ENCODE measurements around the gene NCBP1. TPM values are rescaled to one million over a fixed set of nuclear protein-coding genes. Genes with fewer than 3 reads are reported as not detected.
A peak's percentile ranks its signal among the peaks of the same experiment; 100 is the strongest.

Gene NCBP1
- total RNA-seq, 1 donor = 37.3 TPM

DNA sequence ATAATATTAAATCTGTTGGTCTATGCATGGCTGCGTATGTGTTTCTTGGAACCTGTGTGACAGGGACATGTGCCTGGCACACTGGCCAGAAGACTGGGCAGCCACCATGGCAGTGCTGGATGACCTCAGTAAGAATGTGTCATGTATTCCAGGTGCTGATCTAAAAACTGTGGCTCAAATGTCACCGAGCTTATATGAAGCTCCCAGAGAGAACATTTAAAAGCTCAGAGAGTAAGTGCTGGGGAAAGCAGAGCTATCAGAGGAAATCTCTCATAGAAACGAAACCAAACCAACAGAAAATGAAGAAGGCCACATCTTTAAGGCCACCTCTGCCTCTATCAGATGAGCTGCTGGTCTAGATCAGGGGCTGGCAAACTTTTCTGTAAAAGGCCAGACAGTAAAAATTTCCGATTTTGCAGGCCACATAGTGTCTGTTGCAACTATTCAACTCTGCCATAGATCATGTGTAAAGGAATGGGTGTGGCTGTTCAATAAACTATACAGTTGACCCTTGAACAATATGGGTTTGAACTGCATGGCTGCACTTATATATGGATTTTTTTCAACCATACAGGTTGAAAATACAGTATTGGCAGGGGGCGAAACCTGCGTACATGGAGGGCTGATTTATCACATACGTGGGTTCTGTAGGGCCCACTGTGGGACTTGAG, 32.3 kb upstream of the NCBP1 start:
- Histone ChIP-seq H3K27me3 (ENCODE audit: insufficient read depth, low read length) (peaks cover 6% of the 10 kb centered on the region), H3K4me2 (ENCODE audit: insufficient read depth, low read length) (no peak overlapping the region), H2AFZ (ENCODE audit: low read length) (no peak overlapping the region), H3K9me3 (ENCODE audit: low read depth, low read length) (no peaks in the 10 kb centered on the region), H3K4me1 (ENCODE audit: insufficient read depth, low read length) (no peaks in the 10 kb centered on the region), H3K27ac (ENCODE audit: low read depth, low read length) (no peak overlapping the region), H3K4me3 (ENCODE audit: insufficient read depth, low read length) (no peak overlapping the region), H3K79me2 (ENCODE audit: insufficient read depth, low read length) (no peaks in the 10 kb centered on the region), H3K36me3 (ENCODE audit: insufficient read depth, low read length) (peaks cover 55% of the 10 kb centered on the region), H4K20me1 (ENCODE audit: insufficient read depth, low read length) (no peaks in the 10 kb centered on the region)
- DNase-seq (ENCODE audit: insufficient read length, low spot score, missing footprints) = no peak
- TF ChIP-seq, protein P1, sequence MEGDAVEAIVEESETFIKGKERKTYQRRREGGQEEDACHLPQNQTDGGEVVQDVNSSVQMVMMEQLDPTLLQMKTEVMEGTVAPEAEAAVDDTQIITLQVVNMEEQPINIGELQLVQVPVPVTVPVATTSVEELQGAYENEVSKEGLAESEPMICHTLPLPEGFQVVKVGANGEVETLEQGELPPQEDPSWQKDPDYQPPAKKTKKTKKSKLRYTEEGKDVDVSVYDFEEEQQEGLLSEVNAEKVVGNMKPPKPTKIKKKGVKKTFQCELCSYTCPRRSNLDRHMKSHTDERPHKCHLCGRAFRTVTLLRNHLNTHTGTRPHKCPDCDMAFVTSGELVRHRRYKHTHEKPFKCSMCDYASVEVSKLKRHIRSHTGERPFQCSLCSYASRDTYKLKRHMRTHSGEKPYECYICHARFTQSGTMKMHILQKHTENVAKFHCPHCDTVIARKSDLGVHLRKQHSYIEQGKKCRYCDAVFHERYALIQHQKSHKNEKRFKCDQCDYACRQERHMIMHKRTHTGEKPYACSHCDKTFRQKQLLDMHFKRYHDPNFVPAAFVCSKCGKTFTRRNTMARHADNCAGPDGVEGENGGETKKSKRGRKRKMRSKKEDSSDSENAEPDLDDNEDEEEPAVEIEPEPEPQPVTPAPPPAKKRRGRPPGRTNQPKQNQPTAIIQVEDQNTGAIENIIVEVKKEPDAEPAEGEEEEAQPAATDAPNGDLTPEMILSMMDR (IDR thresholded peaks at IDR 0.05; ENCODE audit: extremely low read depth, low read depth, low read length) = no peak

DNA sequence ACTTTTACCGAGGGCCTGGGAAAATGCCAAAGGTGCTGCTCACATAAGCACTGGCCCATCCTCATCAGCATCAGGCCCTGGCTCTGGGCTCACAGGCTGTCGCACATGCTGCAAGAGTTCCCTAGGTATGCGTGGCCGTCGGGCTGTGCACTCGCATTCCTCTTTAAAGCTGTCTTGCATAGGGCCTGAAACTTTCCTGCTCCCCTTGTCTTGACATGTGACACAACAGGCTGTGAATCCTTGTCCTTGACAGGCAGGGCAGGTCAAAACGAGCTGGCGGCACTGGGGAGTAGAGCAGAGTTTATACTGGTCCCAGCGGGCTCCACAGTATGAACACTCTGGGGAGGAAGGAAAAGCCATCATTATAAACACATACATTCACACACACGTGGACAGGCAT, 31.2 kb upstream of the NCBP1 start:
- Histone ChIP-seq H3K9me3 (ENCODE audit: low read depth, low read length) (no peaks in the 10 kb centered on the region), H3K36me3 (ENCODE audit: insufficient read depth, low read length) (peaks cover 59% of the 10 kb centered on the region), H3K79me2 (ENCODE audit: insufficient read depth, low read length) (no peaks in the 10 kb centered on the region), H4K20me1 (ENCODE audit: insufficient read depth, low read length) (no peaks in the 10 kb centered on the region), H3K27ac (ENCODE audit: low read depth, low read length) (no peak overlapping the region), H2AFZ (ENCODE audit: low read length) (no peak overlapping the region), H3K4me1 (ENCODE audit: insufficient read depth, low read length) (no peaks in the 10 kb centered on the region), H3K27me3 (ENCODE audit: insufficient read depth, low read length) (no peaks in the 10 kb centered on the region), H3K4me2 (ENCODE audit: insufficient read depth, low read length) (no peak overlapping the region), H3K4me3 (ENCODE audit: insufficient read depth, low read length) (no peak overlapping the region)
- TF ChIP-seq, protein P1 (IDR thresholded peaks at IDR 0.05; ENCODE audit: extremely low read depth, low read depth, low read length) = no peak
- DNase-seq (ENCODE audit: insufficient read length, low spot score, missing footprints) = no peak

DNA sequence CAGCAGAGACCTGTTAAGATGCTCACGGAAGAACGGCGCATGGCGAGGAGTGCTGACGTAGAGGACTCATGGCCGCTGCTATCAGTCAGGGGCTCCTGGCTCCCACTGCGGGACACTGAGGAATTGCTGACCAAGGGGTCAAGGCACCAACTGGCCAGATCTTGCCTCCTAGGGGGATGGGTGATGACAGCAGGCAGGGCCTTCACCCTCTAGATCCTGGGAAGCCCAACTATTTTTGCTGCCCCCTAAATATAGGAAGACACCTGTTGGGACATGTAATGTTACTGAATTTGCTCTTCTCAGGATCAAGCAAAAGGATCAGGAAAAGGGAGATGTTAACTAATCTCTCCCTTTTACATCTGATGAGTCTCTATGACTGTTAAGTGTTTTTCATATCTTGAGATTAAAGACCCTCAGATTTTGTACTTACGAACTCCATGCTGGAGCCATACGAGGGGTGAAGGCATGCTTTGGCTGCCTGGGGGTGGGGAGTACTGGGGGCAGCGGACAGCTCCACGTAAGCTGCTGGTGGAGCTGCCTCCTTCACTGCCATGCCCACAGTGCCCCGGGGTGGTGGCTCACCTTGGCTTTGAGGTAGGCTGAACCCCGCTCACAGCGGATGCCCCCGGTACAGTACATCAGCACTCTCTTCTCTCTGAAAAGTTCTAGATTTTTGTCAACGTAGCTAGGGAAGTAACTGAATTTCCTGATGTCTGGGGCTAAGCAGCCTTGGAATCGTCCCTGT, 28.5 kb upstream of the NCBP1 start:
- no peaks in the 10 kb centered on the region for H3K9me3 ChIP-seq (ENCODE audit: low read depth, low read length)
- no peak overlapping the region for H2AFZ ChIP-seq (ENCODE audit: low read length)
- H3K36me3 ChIP-seq (ENCODE audit: insufficient read depth, low read length) = peaks cover 59% of the 10 kb centered on the region
- H3K4me2 ChIP-seq (ENCODE audit: insufficient read depth, low read length) = no peak overlapping the region
- H3K79me2 ChIP-seq (ENCODE audit: insufficient read depth, low read length) = no peaks in the 10 kb centered on the region
- H3K27ac ChIP-seq (ENCODE audit: low read depth, low read length) = no peak overlapping the region
- H4K20me1 ChIP-seq (ENCODE audit: insufficient read depth, low read length) = no peaks in the 10 kb centered on the region
- H3K4me3 ChIP-seq (ENCODE audit: insufficient read depth, low read length) = no peak overlapping the region
- no peaks in the 10 kb centered on the region for H3K4me1 ChIP-seq (ENCODE audit: insufficient read depth, low read length)
- no peaks in the 10 kb centered on the region for H3K27me3 ChIP-seq (ENCODE audit: insufficient read depth, low read length)
- TF ChIP-seq, protein P1 (IDR thresholded peaks at IDR 0.05; ENCODE audit: extremely low read depth, low read depth, low read length) = no peak
- DNase-seq (ENCODE audit: insufficient read length, low spot score, missing footprints) = no peak

DNA sequence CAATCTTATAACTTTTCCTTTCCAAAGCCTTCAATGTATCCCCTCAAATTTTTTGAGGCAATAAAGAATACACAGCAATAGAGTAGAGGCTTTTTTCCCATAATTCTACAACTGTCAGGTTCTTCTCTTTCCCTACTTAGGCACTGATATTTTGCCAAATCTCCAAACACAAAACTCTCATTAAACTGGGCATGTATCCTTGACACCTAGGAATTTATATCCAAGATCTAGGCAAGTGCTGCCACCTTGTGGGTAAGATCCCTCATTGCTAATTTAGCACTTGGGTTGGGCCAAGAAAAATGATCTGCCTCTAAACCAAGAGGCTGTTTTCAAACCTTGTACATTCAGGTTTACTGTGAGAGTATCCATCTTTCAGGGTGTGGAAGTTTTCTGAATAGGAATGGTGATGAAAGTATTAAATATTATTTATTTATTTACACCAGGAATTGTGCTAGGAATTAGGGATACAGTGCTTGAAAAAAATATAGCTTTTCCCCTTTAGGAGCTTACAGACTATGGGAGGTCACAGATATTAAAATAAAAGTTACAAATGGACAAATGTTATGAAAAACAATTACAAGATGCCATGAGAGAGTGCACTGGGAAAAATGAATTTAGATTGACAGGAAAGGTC, 18.1 kb upstream of the NCBP1 start:
- H3K27ac ChIP-seq (ENCODE audit: low read depth, low read length) = no peak overlapping the region
- no peak overlapping the region for H3K4me3 ChIP-seq (ENCODE audit: insufficient read depth, low read length)
- no peaks in the 10 kb centered on the region for H3K27me3 ChIP-seq (ENCODE audit: insufficient read depth, low read length)
- no peak overlapping the region for H3K4me2 ChIP-seq (ENCODE audit: insufficient read depth, low read length)
- no peaks in the 10 kb centered on the region for H3K4me1 ChIP-seq (ENCODE audit: insufficient read depth, low read length)
- peaks cover 4% of the 10 kb centered on the region for H4K20me1 ChIP-seq (ENCODE audit: insufficient read depth, low read length)
- no peaks in the 10 kb centered on the region for H3K79me2 ChIP-seq (ENCODE audit: insufficient read depth, low read length)
- TF ChIP-seq, protein P1 (IDR thresholded peaks at IDR 0.05; ENCODE audit: extremely low read depth, low read depth, low read length) = peak; percentile 85
- peaks cover 12% of the 10 kb centered on the region for H3K36me3 ChIP-seq (ENCODE audit: insufficient read depth, low read length)
- H2AFZ ChIP-seq (ENCODE audit: low read length) = no peak overlapping the region
- no peaks in the 10 kb centered on the region for H3K9me3 ChIP-seq (ENCODE audit: low read depth, low read length)
- DNase-seq (ENCODE audit: insufficient read length, low spot score, missing footprints) = peak; percentile 64
